Neutrophil (primary cell): ENCODE results near the gene FOXK1.

Experiments used
- H3K27ac ChIP-seq: fragments of 200-600 bp; sonication (generic); 2 replicates; pipeline ENCODE4 v1.5.1; 2016; ENCODE audit warnings: mild to moderate bottlenecking, moderate library complexity
- H3K27me3 ChIP-seq: fragments of 200-600 bp; sonication (generic); 2 replicates; pipeline ENCODE4 v1.6.0; 2016; ENCODE audit warnings: mild to moderate bottlenecking
- H3K36me3 ChIP-seq: fragments of 200-600 bp; sonication (generic); 2 replicates; pipeline ENCODE4 v1.5.1; 2017
- H3K4me1 ChIP-seq, 2 experiments: fragments of 200-600 bp in 1 of 2; sonication (generic) in 1 of 2; 1 replicate in 1 of 2; 2 replicates in 1 of 2; pipeline versions ENCODE4 v1.5.1 to v1.6.1; 2013 to 2016; ENCODE audit warnings: low read depth in 1 of 2, low read length in 1 of 2, mild to moderate bottlenecking in 1 of 2, moderate library complexity in 1 of 2; ENCODE audit not compliant: control insufficient read depth in 1 of 2, insufficient read depth in 1 of 2
- H3K4me3 ChIP-seq, 2 experiments: fragments of 200-600 bp in 1 of 2; sonication (generic) in 1 of 2; 1 replicate in 1 of 2; 2 replicates in 1 of 2; pipeline ENCODE4 v1.5.1; 2013 to 2016; ENCODE audit warnings: low read depth in 1 of 2, low read length in 1 of 2, mild to moderate bottlenecking in 1 of 2, moderate library complexity in 1 of 2
- H3K9me3 ChIP-seq: fragments of 200-600 bp; sonication (generic); 2 replicates; pipeline ENCODE4 v1.5.1; 2016
- CTCF ChIP-seq: fragments of 200-600 bp; sonication (generic); IDR thresholded peaks from 2 replicates; pipeline ENCODE4 v1.5.1; 2016; ENCODE audit warnings: antibody characterized with exemption

The FOXK1 gene

GRCh38 chr7:4779118-4779517 is 97.0 kb downstream of the FOXK1 start:
- H3K36me3 ChIP-seq: peaks cover 45% of the 10 kb centered on the region
- no peak overlapping the region for H3K27ac ChIP-seq
- no peak for TF ChIP-seq CTCF
- no peak overlapping the region for H3K4me3 ChIP-seq
- H3K4me1 ChIP-seq: peaks cover 18 to 23% of the 10 kb centered on the region in 2 experiments
- no peaks in the 10 kb centered on the region for H3K27me3 ChIP-seq
- H3K9me3 ChIP-seq: no peaks in the 10 kb centered on the region

GRCh38 chr7:4781366-4782069 is 99.4 kb downstream of the FOXK1 start:
- Histone ChIP-seq H3K4me1 (peaks cover 6% of the 10 kb centered on the region in 2 experiments), H3K4me3 (no peak overlapping the region), H3K27me3 (no peaks in the 10 kb centered on the region), H3K27ac (no peak overlapping the region), H3K9me3 (no peaks in the 10 kb centered on the region), H3K36me3 (peaks cover 69% of the 10 kb centered on the region)
- TF ChIP-seq CTCF: no peak

- no peak for TF ChIP-seq CTCF
- H3K4me1 ChIP-seq: no peaks in the 10 kb centered on the region
- H3K9me3 ChIP-seq: no peaks in the 10 kb centered on the region
- peaks cover 80% of the 10 kb centered on the region for H3K36me3 ChIP-seq
- H3K27me3 ChIP-seq: no peaks in the 10 kb centered on the region
- no peak overlapping the region for H3K4me3 ChIP-seq
- no peak overlapping the region for H3K27ac ChIP-seq
These were observed 100.5 kb downstream of the FOXK1 start for GRCh38 chr7:4782333-4783291.

- Histone ChIP-seq H3K36me3 (peaks cover 87% of the 10 kb centered on the region), H3K27ac (no peak overlapping the region), H3K27me3 (no peaks in the 10 kb centered on the region), H3K4me3 (no peak overlapping the region), H3K4me1 (no peaks in the 10 kb centered on the region), H3K9me3 (no peaks in the 10 kb centered on the region)
- no peak for TF ChIP-seq CTCF
These were observed 101.2 kb downstream of the FOXK1 start for GRCh38 chr7:4783292-4783652.

GRCh38 chr7:4783762-4784351 is 101.8 kb downstream of the FOXK1 start:
- Histone ChIP-seq H3K4me1 (no peaks in the 10 kb centered on the region), H3K27me3 (no peaks in the 10 kb centered on the region), H3K4me3 (no peak overlapping the region), H3K36me3 (peaks cover 93% of the 10 kb centered on the region), H3K9me3 (no peaks in the 10 kb centered on the region), H3K27ac (no peak overlapping the region)
- no peak for TF ChIP-seq CTCF
